IPS-20b (cell line): ENCODE measurements around the gene IRF5.

Experiments
- H3K27ac ChIP-seq: one replicate; pipeline ENCODE4 v1.5.1; 2013; ENCODE audit warnings: low read length
- H3K27me3 ChIP-seq: 2 replicates; pipeline ENCODE4 v1.6.1; 2013; ENCODE audit warnings: mild to moderate bottlenecking, low read length, inconsistent platforms; ENCODE audit not compliant: insufficient read depth
- H3K36me3 ChIP-seq: 2 replicates; pipeline ENCODE4 v1.6.1; 2013; ENCODE audit warnings: low read depth, mild to moderate bottlenecking, inconsistent platforms, low read length, moderate library complexity; ENCODE audit not compliant: insufficient read depth
- H3K4me1 ChIP-seq: 2 replicates; pipeline ENCODE4 v1.6.1; 2013; ENCODE audit warnings: mild to moderate bottlenecking, control low read depth, inconsistent platforms, low read length, moderate library complexity; ENCODE audit not compliant: insufficient read depth
- H3K4me3 ChIP-seq: 2 replicates; pipeline ENCODE4 v1.5.1; 2013; ENCODE audit warnings: mild to moderate bottlenecking, low read length, inconsistent platforms
- H3K9ac ChIP-seq: 2 replicates; pipeline ENCODE4 v1.6.1; 2013; ENCODE audit warnings: low read depth, mild to moderate bottlenecking, inconsistent platforms, low read length, moderate library complexity
- H3K9me3 ChIP-seq: 2 replicates; pipeline ENCODE4 v1.6.1; 2013; ENCODE audit warnings: mild to moderate bottlenecking, low read depth, low read length, inconsistent platforms; ENCODE audit not compliant: insufficient read depth

IRF5 gene, protein sequence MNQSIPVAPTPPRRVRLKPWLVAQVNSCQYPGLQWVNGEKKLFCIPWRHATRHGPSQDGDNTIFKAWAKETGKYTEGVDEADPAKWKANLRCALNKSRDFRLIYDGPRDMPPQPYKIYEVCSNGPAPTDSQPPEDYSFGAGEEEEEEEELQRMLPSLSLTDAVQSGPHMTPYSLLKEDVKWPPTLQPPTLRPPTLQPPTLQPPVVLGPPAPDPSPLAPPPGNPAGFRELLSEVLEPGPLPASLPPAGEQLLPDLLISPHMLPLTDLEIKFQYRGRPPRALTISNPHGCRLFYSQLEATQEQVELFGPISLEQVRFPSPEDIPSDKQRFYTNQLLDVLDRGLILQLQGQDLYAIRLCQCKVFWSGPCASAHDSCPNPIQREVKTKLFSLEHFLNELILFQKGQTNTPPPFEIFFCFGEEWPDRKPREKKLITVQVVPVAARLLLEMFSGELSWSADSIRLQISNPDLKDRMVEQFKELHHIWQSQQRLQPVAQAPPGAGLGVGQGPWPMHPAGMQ

DNA sequence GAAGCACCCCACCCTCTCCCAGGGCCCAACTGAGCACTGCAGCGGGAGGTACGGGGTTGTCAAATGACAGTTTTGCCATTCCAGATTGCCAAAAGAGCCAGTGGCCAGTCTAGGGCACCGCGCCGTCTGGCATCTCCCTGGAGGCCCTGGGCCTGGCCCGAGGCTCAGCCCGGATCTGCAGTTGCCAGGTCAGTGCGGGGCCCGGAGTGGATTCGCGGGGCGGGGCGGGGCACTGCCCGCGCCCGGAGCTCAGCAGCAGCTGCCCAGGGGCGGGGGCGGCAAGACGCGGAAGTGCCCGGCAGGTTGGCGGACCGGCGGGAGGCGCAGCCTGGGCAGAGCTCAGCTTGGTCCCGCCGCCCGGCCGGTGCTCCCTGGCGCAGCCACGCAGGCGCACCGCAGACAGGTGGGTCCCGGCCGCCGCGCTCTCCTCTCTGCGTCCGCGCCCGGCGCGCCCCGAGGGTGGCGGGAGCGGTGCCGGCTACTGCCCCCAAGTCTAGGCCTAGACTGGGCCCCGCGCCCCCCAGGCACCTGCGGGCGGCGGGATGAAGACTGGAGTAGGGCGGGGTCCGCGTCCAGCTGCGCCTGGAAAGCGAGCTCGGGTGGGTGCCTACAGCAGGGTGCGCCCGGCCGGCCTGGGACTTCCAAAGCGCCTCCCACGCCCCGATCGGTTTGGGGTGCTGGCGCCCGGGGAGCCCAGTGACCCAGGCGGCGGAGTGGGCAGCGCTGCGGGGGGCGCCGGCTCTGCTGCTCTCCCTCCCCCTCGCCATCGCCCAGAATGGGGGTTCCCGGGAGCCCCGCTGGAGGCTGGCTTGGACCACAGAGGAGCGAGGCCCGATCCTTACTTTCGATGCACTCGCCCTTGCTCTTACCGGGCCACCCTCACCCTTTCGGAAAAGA is at the start of gene IRF5:
IRF5 (plus strand) TSS at position 281 of the 897 bp plus-strand sequence. CDS start 4,155 bp downstream, outside the sequence.
- Histone ChIP-seq H3K27ac (no peak within 1 kb of the TSS), H3K36me3 (no peaks in the 10 kb centered on the region), H3K4me1 (no peaks in the 10 kb centered on the region), H3K9me3 (no peaks in the 10 kb centered on the region), H3K27me3 (peaks cover 66% of the 10 kb centered on the region), H3K4me3 (peak within 1 kb of the TSS; percentile 78), H3K9ac (no peak within 1 kb of the TSS)

DNA sequence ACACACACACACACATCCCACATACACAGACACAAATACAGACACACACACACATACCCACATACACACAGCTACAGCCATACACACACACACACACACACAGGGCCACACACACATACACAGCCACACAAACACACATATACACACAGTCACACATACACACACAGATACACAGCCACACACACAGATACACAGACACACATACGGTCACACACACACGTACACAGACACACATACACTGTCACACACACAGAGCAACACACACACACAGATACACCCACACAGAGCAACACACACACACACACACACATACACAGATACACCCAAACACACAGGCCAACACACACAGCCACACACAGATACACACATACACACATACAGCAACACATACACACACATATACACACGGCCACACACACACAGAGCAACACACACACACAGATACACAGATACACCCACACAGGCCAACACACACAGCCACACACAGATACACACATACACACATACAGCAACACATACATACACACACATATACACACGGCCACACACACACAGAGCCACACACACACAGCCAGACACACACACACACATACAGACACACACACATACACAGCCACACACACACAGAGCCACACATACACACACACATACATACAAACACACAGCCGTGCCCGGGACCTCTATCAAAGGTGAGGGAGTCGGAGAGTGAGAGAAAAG is 49.5 kb upstream of the IRF5 start:
- H3K27ac ChIP-seq = no peak overlapping the region
- H3K4me3 ChIP-seq = no peak overlapping the region; the same call in 1 of the 2 replicates
- H3K9me3 ChIP-seq = no peaks in the 10 kb centered on the region
- H3K27me3 ChIP-seq = peaks cover 17% of the 10 kb centered on the region
- peaks cover 5% of the 10 kb centered on the region for H3K4me1 ChIP-seq
- H3K36me3 ChIP-seq = no peaks in the 10 kb centered on the region
- no peak overlapping the region for H3K9ac ChIP-seq

DNA sequence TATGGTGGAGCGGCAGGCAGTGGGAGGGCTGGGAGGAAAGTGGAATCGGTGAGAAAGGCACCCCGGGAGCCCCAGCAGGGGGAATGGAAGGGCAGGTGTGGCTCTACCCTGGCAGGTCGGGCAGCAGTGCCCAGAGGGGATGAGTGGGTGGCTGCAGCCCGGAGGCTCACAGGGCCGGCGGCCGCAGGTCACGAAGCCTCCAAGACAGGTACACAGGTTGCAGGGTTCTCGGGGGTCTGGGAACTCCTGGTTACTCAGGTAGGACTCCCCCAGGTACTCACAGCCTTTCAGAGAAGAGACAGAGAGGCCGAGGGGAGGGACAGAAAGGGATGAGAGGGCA is 49.0 kb upstream of the IRF5 start:
- Histone ChIP-seq H3K4me3 (no peak overlapping the region), H3K27me3 (peaks cover 17% of the 10 kb centered on the region), H3K9ac (no peak overlapping the region), H3K27ac (no peak overlapping the region), H3K4me1 (peaks cover 5% of the 10 kb centered on the region), H3K9me3 (no peaks in the 10 kb centered on the region), H3K36me3 (no peaks in the 10 kb centered on the region)

DNA sequence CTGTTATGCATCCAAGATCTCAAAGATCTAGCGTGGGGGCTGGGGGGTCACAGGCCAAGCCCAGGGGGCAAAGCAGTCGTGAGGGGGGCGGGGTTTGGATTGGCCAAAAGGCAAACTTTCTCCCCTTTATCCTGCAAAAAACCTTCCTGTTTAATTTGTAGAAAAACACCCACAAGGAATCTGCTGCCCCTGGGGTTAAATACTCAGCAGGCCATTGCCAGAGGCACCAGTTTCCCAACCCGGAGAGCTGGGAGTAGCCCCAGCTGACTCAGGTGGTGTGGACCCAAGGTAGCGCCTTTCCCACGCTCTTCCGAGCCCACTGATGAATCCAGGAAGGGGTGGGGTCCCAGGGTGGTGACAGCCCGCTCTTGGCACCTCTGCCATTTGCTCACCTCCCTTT is 48.6 kb upstream of the IRF5 start:
- H3K9me3 ChIP-seq = no peaks in the 10 kb centered on the region
- H3K27ac ChIP-seq = no peak overlapping the region
- peaks cover 5% of the 10 kb centered on the region for H3K4me1 ChIP-seq
- H3K9ac ChIP-seq = no peak overlapping the region
- H3K36me3 ChIP-seq = no peaks in the 10 kb centered on the region
- H3K4me3 ChIP-seq = no peak overlapping the region
- peaks cover 17% of the 10 kb centered on the region for H3K27me3 ChIP-seq

DNA sequence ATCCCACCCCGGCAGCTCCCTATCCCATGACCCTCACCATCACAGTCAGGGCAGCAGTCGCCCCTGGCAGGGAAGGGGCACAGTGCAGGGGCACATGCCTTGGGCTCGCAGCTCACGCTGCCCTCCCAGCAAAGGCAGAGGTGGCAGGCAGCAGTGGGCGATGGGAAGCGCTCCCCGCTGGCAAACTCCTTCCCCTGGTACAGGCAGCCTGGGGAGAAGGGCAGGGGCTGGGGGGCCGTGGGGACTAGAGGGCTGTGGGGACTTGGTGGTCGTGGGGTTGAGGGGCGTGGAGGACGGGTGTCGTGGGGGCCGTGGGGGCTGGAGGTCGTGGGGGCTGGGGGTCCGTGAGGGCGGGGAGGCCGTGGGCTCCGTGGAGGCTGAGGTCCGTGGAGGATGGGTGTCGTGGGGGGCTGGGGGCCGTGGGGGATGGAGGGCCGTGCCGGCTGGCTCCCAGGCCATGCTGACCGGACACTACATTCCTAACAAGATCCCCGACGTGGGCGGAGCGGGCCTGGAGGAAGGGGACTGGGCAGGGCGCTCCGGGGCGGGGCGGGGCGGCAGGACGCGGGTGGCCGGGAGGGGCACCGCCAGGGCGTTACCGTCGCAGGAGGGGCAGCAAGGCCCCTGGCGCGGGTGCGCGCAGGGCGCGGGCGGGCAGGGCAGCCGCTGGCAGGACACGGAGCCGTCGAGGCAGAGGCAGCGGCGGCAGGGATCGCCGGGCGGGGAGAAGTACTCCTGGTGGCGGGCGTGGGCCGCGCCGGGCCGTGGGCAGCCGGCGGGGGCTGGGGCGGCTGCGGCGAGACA is 47.2 kb upstream of the IRF5 start:
- H3K9ac ChIP-seq = no peak overlapping the region
- no peaks in the 10 kb centered on the region for H3K9me3 ChIP-seq
- peaks cover 17% of the 10 kb centered on the region for H3K27me3 ChIP-seq
- H3K36me3 ChIP-seq = no peaks in the 10 kb centered on the region
- peaks cover 5% of the 10 kb centered on the region for H3K4me1 ChIP-seq
- no peak overlapping the region for H3K27ac ChIP-seq
- peak overlapping the region; percentile 51; the same call in 1 of the 2 replicates for H3K4me3 ChIP-seq

DNA sequence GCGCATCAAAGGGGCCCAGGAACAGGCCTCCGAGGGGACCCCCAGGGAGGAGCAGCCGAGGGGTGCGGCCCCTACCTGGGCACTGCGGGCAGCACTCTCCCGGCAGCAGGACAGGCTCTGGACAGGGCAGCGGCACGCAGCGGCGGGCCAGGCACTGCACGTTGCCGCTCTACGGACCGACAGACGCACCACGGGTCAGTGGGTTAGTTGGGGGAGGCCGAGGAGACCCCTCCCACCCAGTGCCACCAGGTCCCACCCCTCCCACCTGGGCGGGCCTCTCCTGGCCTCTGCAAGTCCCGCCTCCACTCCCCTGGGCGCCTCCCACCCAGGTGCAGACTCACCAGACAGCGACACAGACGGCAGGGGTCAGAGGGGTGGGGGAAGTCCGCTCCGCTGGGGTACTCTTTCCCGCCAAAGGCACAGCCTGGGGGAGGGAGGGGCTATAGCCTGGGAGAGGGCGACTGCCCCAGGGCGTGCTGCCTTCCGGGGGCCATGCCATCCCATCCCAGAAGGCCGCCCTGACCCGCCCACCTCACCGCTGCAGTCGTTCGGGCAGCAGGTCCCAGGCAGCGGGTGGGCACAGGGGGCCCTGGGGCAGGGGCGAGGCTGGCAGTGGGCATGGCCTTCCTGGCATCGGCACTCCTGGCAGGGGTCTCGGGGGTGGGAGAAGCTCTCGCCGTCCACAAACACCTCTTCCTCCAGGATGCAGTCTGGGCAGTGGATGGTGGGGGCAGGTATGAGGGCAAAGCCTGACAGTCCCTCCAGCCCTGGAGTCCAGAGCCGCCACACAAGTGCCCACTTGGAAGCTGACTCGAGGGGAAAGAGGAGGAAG is 46.4 kb upstream of the IRF5 start:
- Histone ChIP-seq H3K9me3 (no peaks in the 10 kb centered on the region), H3K9ac (no peak overlapping the region), H3K4me1 (peaks cover 5% of the 10 kb centered on the region), H3K36me3 (no peaks in the 10 kb centered on the region), H3K27me3 (peaks cover 17% of the 10 kb centered on the region), H3K27ac (no peak overlapping the region), H3K4me3 (peak overlapping the region; percentile 51; the same call in 1 of the 2 replicates)

DNA sequence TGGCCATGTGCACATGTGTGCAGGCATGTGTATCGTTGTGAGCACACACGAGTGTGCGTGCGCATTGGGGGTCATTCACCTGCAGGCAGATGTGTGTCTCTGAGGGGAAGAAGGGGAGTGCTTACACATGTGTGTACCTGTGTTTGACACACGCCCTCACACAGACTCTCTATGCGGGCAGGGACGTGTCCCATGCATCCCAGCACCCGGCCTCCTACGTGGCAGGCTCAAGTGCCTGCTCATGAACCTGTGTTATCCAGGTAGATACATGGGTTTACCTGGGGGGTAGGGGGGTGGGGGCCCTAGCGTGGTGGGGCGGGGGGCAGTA is 45.8 kb upstream of the IRF5 start:
- peak overlapping the region; percentile 51; the same call in 1 of the 2 replicates for H3K4me3 ChIP-seq
- H3K9me3 ChIP-seq = no peaks in the 10 kb centered on the region
- peaks cover 5% of the 10 kb centered on the region for H3K4me1 ChIP-seq
- peaks cover 17% of the 10 kb centered on the region for H3K27me3 ChIP-seq
- no peak overlapping the region for H3K9ac ChIP-seq
- no peak overlapping the region for H3K27ac ChIP-seq
- H3K36me3 ChIP-seq = no peaks in the 10 kb centered on the region

DNA sequence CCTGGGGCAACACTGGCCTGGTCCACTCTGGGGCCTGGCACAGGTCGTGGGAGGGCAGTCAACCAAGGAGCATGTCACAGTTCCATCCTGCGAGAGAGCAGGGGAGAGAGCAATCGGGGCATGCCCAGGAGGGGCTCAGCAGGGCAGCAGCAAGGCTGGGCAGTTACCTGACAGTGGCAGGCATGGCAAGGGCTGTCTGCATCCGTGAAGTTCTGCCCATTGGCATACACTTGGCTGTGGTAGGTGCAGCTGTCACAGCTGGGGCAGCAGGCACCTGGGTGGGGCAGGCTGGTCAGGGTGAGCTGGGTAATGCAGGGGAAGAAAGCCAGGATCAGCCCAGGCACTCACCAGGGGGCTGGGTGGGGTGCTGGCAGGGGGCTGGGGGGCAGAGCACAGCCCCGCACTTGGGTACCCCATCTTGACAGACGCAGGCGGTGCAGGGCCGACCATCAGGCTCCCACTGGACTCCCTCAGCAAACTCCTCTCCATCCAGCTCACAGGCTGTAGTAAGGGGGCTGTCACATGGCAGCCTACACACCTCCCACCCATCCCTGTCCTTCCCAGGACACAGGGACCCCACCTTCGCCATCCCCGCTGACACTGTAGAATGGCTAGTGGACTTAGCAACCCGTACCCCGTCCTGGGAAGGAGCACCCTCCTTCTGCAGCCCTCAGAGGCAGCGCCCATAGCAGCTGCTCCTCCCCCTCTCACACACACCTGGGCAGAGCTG is 45.0 kb upstream of the IRF5 start:
- Histone ChIP-seq H3K9ac (no peak overlapping the region), H3K4me3 (no peak overlapping the region), H3K4me1 (peaks cover 5% of the 10 kb centered on the region), H3K27me3 (peaks cover 17% of the 10 kb centered on the region), H3K27ac (no peak overlapping the region), H3K36me3 (no peaks in the 10 kb centered on the region), H3K9me3 (no peaks in the 10 kb centered on the region)

DNA sequence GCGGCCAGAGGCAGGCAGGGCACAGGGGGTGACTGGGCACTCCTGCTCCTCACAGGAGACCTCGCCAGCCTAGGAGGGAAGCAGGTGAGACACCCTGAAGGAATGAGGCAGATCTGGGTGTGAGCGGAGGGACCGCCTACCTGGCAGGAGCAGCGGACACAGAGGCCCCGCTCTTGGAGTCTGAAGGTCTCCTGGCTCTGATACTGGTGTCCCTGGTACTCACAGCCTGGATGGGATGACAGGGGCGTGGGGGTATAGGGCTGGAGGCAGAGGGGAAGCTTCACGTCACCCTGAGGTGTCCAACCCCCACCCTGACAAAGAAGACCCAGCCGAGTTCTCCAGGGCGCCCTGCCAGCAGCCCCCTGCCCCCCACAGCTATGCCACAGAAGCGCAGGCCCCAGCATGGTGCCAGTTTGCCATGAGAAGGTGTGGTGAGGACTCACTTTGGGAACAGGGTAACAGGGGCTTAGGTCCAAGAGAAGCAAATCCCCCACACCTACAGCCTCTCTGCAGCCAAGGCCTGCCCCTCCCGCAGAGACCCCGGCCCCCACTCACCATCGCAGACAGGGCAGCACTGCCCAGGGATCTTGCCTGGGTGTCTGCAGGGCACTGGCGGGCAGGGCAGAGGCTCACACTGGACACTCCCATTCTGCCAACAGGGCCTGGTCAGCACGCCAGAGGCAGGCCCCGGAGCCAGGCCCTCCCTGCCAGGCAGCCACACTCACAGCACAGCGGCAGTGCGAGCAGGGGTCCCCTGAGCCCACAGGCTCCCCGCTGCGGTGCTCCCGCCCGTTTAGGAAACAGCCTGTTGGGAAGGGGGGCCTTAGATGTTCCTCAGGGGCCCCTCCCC is 44.3 kb upstream of the IRF5 start:
- no peaks in the 10 kb centered on the region for H3K36me3 ChIP-seq
- H3K27ac ChIP-seq = no peak overlapping the region
- peaks cover 5% of the 10 kb centered on the region; the same call in 1 of the 2 replicates for H3K4me1 ChIP-seq
- H3K9ac ChIP-seq = no peak overlapping the region
- H3K4me3 ChIP-seq = no peak overlapping the region
- no peaks in the 10 kb centered on the region for H3K9me3 ChIP-seq
- peaks cover 17% of the 10 kb centered on the region for H3K27me3 ChIP-seq
